Osteocyte (in vitro differentiated cells): ENCODE measurements around the gene GPR45. TPM values are rescaled to one million over a fixed set of nuclear protein-coding genes. Genes with fewer than 3 reads are reported as not detected.

Experiments used
- DNase-seq: peaks from one replicate; pipeline ENCODE4 v3.0.0; 2021; ENCODE audit warnings: mixed read lengths; ENCODE audit not compliant: unreplicated experiment; ENCODE audit errors: extremely low spot score
- H3K27ac Mint-ChIP-seq: one replicate; pipeline ENCODE4 v1.8.0; 2021; ENCODE audit warnings: mild to moderate bottlenecking, mixed read lengths; ENCODE audit not compliant: unreplicated experiment
- H3K27me3 Mint-ChIP-seq: one replicate; pipeline ENCODE4 v1.8.0; 2021; ENCODE audit warnings: mixed read lengths; ENCODE audit not compliant: unreplicated experiment
- H3K36me3 Mint-ChIP-seq: one replicate; pipeline ENCODE4 v1.8.0; 2021; ENCODE audit warnings: mixed read lengths; ENCODE audit not compliant: unreplicated experiment
- H3K4me1 Mint-ChIP-seq: one replicate; pipeline ENCODE4 v1.8.0; 2021; ENCODE audit warnings: mixed read lengths; ENCODE audit not compliant: unreplicated experiment
- H3K4me3 Mint-ChIP-seq: one replicate; pipeline ENCODE4 v1.8.0; 2021; ENCODE audit warnings: mild to moderate bottlenecking, moderate library complexity, mixed read lengths; ENCODE audit not compliant: unreplicated experiment
- H3K9me3 Mint-ChIP-seq: one replicate; pipeline ENCODE4 v1.8.0; 2021; ENCODE audit warnings: mixed read lengths; ENCODE audit not compliant: unreplicated experiment
- total RNA-seq: library from RNA; stranded (reverse); gene quantifications from 2 replicates; pipeline ENCODE4 v1.2.1, GENCODE V29; 2021
- TF ChIP-seq, protein P1 (sequence below): fragments of 200-600 bp; sonication (generic); IDR thresholded peaks from 2 replicates; pipeline ENCODE4 v1.5.0; 2021; ENCODE audit warnings: antibody characterized with exemption, mild to moderate bottlenecking, moderate library complexity

GPR45 gene
- total RNA-seq, 1 donor from 2014 or later: not detected

- TF ChIP-seq, protein P1, sequence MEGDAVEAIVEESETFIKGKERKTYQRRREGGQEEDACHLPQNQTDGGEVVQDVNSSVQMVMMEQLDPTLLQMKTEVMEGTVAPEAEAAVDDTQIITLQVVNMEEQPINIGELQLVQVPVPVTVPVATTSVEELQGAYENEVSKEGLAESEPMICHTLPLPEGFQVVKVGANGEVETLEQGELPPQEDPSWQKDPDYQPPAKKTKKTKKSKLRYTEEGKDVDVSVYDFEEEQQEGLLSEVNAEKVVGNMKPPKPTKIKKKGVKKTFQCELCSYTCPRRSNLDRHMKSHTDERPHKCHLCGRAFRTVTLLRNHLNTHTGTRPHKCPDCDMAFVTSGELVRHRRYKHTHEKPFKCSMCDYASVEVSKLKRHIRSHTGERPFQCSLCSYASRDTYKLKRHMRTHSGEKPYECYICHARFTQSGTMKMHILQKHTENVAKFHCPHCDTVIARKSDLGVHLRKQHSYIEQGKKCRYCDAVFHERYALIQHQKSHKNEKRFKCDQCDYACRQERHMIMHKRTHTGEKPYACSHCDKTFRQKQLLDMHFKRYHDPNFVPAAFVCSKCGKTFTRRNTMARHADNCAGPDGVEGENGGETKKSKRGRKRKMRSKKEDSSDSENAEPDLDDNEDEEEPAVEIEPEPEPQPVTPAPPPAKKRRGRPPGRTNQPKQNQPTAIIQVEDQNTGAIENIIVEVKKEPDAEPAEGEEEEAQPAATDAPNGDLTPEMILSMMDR: no peak
- DNase-seq: no peak
- Mint-ChIP-seq H3K36me3 (peaks cover 48% of the 10 kb centered on the region), H3K9me3 (no peaks in the 10 kb centered on the region), H3K4me1 (no peaks in the 10 kb centered on the region), H3K27me3 (no peaks in the 10 kb centered on the region), H3K27ac (no peak overlapping the region), H3K4me3 (no peak overlapping the region)
Measured at GRCh38 chr2:105274046-105274445, 32.5 kb downstream of the GPR45 start.

DNA sequence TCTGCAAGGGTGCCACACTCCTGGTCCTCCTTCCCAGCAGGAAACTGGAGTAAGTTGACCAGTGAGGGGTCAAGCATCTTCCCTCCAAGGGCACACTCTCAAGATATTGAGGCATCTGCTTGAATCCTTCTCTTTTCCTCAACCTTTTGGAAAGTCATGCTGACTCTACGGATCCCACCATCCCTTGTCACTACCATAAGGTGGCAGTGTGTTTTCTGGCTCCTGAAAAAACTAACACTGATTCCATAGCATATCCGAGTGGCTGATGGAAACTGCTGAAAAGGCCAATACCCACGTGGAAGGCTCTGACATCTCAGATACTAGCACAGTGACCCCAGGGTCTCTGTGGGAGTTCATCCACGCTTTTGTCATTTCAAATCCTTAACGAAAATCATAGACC is 37.1 kb downstream of the GPR45 start:
- no peak for DNase-seq

GRCh38 chr2:105279126-105279525 is 37.6 kb downstream of the GPR45 start:
- DNase-seq: no peak
- Mint-ChIP-seq H3K9me3 (no peaks in the 10 kb centered on the region), H3K27me3 (no peaks in the 10 kb centered on the region), H3K4me3 (no peak overlapping the region), H3K36me3 (peaks cover 42% of the 10 kb centered on the region), H3K4me1 (no peaks in the 10 kb centered on the region), H3K27ac (no peak overlapping the region)
- TF ChIP-seq, protein P1: no peak

More for the DNA sequence above, 37.1 kb downstream of the GPR45 start:
- Mint-ChIP-seq H3K27ac (no peak overlapping the region), H3K4me3 (no peak overlapping the region), H3K36me3 (peaks cover 41% of the 10 kb centered on the region), H3K9me3 (no peaks in the 10 kb centered on the region), H3K27me3 (no peaks in the 10 kb centered on the region), H3K4me1 (no peaks in the 10 kb centered on the region)
- TF ChIP-seq, protein P1: no peak

- Mint-ChIP-seq H3K27me3 (no peaks in the 10 kb centered on the region), H3K36me3 (peaks cover 42% of the 10 kb centered on the region), H3K4me3 (no peak overlapping the region), H3K27ac (no peak overlapping the region), H3K9me3 (no peaks in the 10 kb centered on the region), H3K4me1 (no peaks in the 10 kb centered on the region)
- no peak for DNase-seq
- TF ChIP-seq, protein P1: no peak
Measured at GRCh38 chr2:105280281-105280680, 38.7 kb downstream of the GPR45 start.

DNA sequence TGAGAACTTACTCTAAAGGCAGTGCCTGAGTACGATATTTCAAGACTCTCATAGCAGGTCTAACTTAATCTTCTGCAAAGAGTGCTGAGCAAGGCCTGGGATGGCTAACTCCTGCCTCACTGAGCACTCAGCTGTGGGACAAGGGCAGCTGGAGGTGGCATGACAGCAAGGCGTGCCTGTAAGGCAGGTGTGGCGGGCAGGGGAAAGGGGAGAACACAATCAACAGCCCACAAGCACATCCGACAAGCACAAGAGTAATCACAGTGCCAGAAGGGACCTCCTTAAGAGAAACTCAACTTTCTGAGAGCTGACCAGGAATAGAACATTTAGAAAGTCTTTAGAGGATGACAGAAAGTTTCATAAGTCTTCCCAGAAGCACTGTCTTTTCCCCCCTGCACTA is 42.0 kb downstream of the GPR45 start:
- DNase-seq: no peak
- H3K27me3 Mint-ChIP-seq: no peaks in the 10 kb centered on the region
- peaks cover 36% of the 10 kb centered on the region for H3K36me3 Mint-ChIP-seq
- TF ChIP-seq, protein P1: no peak
- no peaks in the 10 kb centered on the region for H3K9me3 Mint-ChIP-seq
- no peaks in the 10 kb centered on the region for H3K4me1 Mint-ChIP-seq
- no peak overlapping the region for H3K4me3 Mint-ChIP-seq
- no peak overlapping the region for H3K27ac Mint-ChIP-seq
